K562 (cell line): ENCODE measurements around the gene SRPK1. TPM values are rescaled to one million over a fixed set of nuclear protein-coding genes. Genes with fewer than 3 reads are reported as not detected.

Experiments used
- BCLAF1 ChIP-seq, 2 experiments: fragments of 450-650 bp in 1 of 2; IDR thresholded peaks; 2 replicates each; pipeline ENCODE4 v1.6.1; 2011 to 2017; ENCODE audit warnings: low read depth in 2 of 2, antibody characterized with exemption in 1 of 2, borderline replicate concordance in 1 of 2, low read length in 1 of 2, mild to moderate bottlenecking in 1 of 2, mixed read lengths in 1 of 2; ENCODE audit not compliant: control insufficient read depth in 1 of 2
- CTCFL ChIP-seq: IDR thresholded peaks from 2 replicates; pipeline ENCODE4 v1.6.1; 2011; ENCODE audit warnings: borderline replicate concordance, low read depth, mild to moderate bottlenecking, moderate library complexity, low read length; ENCODE audit not compliant: insufficient read depth, poor library complexity, severe bottlenecking
- GABPB1 ChIP-seq: sonication (generic); formaldehyde crosslinking; IDR thresholded peaks from 2 replicates; pipeline ENCODE4 v1.8.0; 2022; ENCODE audit warnings: mild to moderate bottlenecking, missing genetic modification reagents
- HNRNPK ChIP-seq: fragments of 200-400 bp; formaldehyde crosslinking; IDR thresholded peaks from one replicate; pipeline ENCODE4 v1.6.1; 2018; ENCODE audit warnings: mild to moderate bottlenecking, low read depth, low read length; ENCODE audit not compliant: poor library complexity, severe bottlenecking
- NFE2 ChIP-seq: IDR thresholded peaks from 2 replicates; pipeline ENCODE4 v1.6.1; 2014; ENCODE audit warnings: antibody characterized with exemption, low read depth
- OTX1 ChIP-seq: fragments of 450-650 bp; formaldehyde crosslinking; IDR thresholded peaks from 2 replicates; pipeline ENCODE4 v1.4.0; 2022; ENCODE audit warnings: mild to moderate bottlenecking
- PATZ1 ChIP-seq: fragments of 250-450 bp; sonication (Bioruptor Pico); IDR thresholded peaks from 2 replicates; pipeline ENCODE4 v1.5.0; 2020; ENCODE audit warnings: mild to moderate bottlenecking, borderline replicate concordance
- PREB ChIP-seq: sonication (generic); formaldehyde crosslinking; IDR thresholded peaks from 2 replicates; pipeline ENCODE4 v1.8.1; 2023; ENCODE audit warnings: mild to moderate bottlenecking, missing genetic modification reagents
- RFX5 ChIP-seq: IDR thresholded peaks from 2 replicates; pipeline ENCODE4 v1.6.1; 2011; ENCODE audit warnings: low read depth, mild to moderate bottlenecking, improper control_type of control experiment, low read length
- SMARCA4 ChIP-seq: fragments of 450-650 bp; IDR thresholded peaks from 2 replicates; pipeline ENCODE4 v1.6.1; 2016
- ZKSCAN8 ChIP-seq: fragments of 200-800 bp; sonication (Bioruptor generic); IDR thresholded peaks from 2 replicates; pipeline ENCODE4 v1.6.1; 2016; ENCODE audit warnings: missing genetic modification characterization, missing compliant biosample characterization
- ZNF121 ChIP-seq: sonication (generic); formaldehyde crosslinking; conservative IDR thresholded peaks from 2 replicates; pipeline ENCODE4 v1.8.0; 2022; ENCODE audit warnings: missing genetic modification reagents
- ZNF398 ChIP-seq: fragments of 250-450 bp; sonication (Bioruptor Pico); IDR thresholded peaks from 2 replicates; pipeline ENCODE4 v1.8.0; 2021; ENCODE audit warnings: moderate library complexity, mild to moderate bottlenecking, inconsistent platforms
- ZNF778 ChIP-seq: fragments of 450-650 bp; formaldehyde crosslinking; IDR thresholded peaks from 2 replicates; pipeline ENCODE4 v1.4.0; 2020; ENCODE audit warnings: mild to moderate bottlenecking, moderate library complexity
- polyA plus RNA-seq, 8 experiments: library from polyadenylated mRNA; depleted of rRNA in 4 of 8; stranded (reverse) in 5 of 8; unstranded in 3 of 8; fragments of >200 nt; fragmentation: Nextera tagmentation in 2 of 8; fragmentation: Illumina TruSeq in 1 of 8; extraction: Ambion mirVana in 2 of 8; extraction: Trizol in 1 of 8; gene quantifications; 2 replicates each; pipeline versions ENCODE4 v1.2.1 to v1.2.3, GENCODE V29; 2011 to 2014; ENCODE audit warnings: inconsistent platforms in 1 of 8, missing spikeins in 1 of 8
- total RNA-seq, 7 experiments: library from RNA; depleted of rRNA in 6 of 7; stranded (reverse); fragments of >200 nt in 6 of 7; fragmentation: Illumina TruSeq in 2 of 7; extraction: Trizol in 2 of 7; gene quantifications; 2 replicates each; pipeline versions ENCODE4 v1.2.1 to v1.2.3, GENCODE V29; 2011 to 2021; ENCODE audit warnings: low replicate concordance in 1 of 7

The SRPK1 gene
- total and polyA plus RNA-seq, 9 of the 15 experiments (the other 6 are each of a cell fraction or from before 2014, with no cell fraction given): 99.6 to 185 (median 159) TPM

- TF ChIP-seq RFX5 (no peak), ZKSCAN8 (CRISPR knock-in tag) (peak; percentile 100), NFE2 (no peak), ZNF778 (no peak), HNRNPK (no peak), PREB (no peak), GABPB1 (CRISPR knock-in tag) (0 out of 2 replicates have a peak, but pooled peaks have one; percentile 35), ZNF121 (CRISPR knock-in tag) (no peak), OTX1 (CRISPR knock-in tag) (no peak), ZNF398 (CRISPR knock-in tag) (no peak), BCLAF1 (IDR thresholded peaks at IDR 0.05; ENCODE audit: borderline replicate concordance in 1 of 2, control insufficient read depth in 1 of 2, low read depth in 2 of 2, low read length in 1 of 2) (no peak), CTCFL (no peak), SMARCA4 (no peak; the same call in 1 of the 2 replicates), PATZ1 (no peak)
Observed at GRCh38 chr6:35919827-35920751, 809 bp downstream of the SRPK1 start (continued).
